Thymus (tissue), 11 donors: ENCODE data around the gene CDX2. TPM values are rescaled to one million over a fixed set of nuclear protein-coding genes. Genes with fewer than 3 reads are reported as not detected.

ENCODE experiments used
- DNase-seq, 9 donors: peaks; one replicate each; pipeline ENCODE4 v3.0.0-alpha.2; 2013; ENCODE audit warnings: low spot score in 9 of 9, low read depth in 6 of 9, missing footprints in 1 of 9
- H3K27ac ChIP-seq, 2 donors: one replicate each; pipeline ENCODE4 v1.5.1; 2013; ENCODE audit warnings: control low read depth in 1 of 2, low read depth in 1 of 2, low read length in 1 of 2, mild to moderate bottlenecking in 1 of 2, moderate library complexity in 1 of 2
- H3K27me3 ChIP-seq, 2 donors: one replicate each; pipeline ENCODE4 v1.5.1; 2013; ENCODE audit warnings: low read length in 1 of 2; ENCODE audit not compliant: control insufficient read depth in 2 of 2, insufficient read depth in 1 of 2
- H3K36me3 ChIP-seq, 2 donors: one replicate each; pipeline ENCODE4 v1.5.1; 2013; ENCODE audit warnings: low read length in 1 of 2, mild to moderate bottlenecking in 1 of 2, moderate library complexity in 1 of 2; ENCODE audit not compliant: control insufficient read depth in 2 of 2, insufficient read depth in 2 of 2
- H3K4me1 ChIP-seq, 2 donors: one replicate each; pipeline ENCODE4 v1.5.1; 2013; ENCODE audit warnings: low read length in 2 of 2; ENCODE audit not compliant: control insufficient read depth in 2 of 2, insufficient read depth in 2 of 2
- H3K4me3 ChIP-seq, 2 donors: one replicate each; pipeline ENCODE4 v1.5.1; 2013; ENCODE audit warnings: low read length in 2 of 2, control low read depth in 1 of 2, mild to moderate bottlenecking in 1 of 2
- H3K9me3 ChIP-seq, 2 donors: one replicate each; pipeline ENCODE4 v1.5.1; 2013; ENCODE audit warnings: low read length in 1 of 2, mild to moderate bottlenecking in 1 of 2; ENCODE audit not compliant: control insufficient read depth in 2 of 2, insufficient read depth in 1 of 2
- WGBS: extraction: QIAGEN DNeasy Blood & Tissue Kit; methylation state at CpG from one replicate; pipeline ENCODE4 v1.1.7; 2013; 5-methylcytosine and 5-hydroxymethylcytosine counted together
- polyA plus RNA-seq: library from polyadenylated mRNA; stranded (reverse); fragments of 200-250 nt; gene quantifications from one replicate; pipeline ENCODE4 v1.2.3, GENCODE V29; 2013
- total RNA-seq: library from RNA; stranded (reverse); fragments of 120-200 nt; gene quantifications from one replicate; pipeline ENCODE4 v1.2.4, GENCODE V29; 2013
- donor health status: healthy.

CDX2 gene
- total and polyA plus RNA-seq, 2 donors, result 0.09 to 0.64 TPM

GRCh38 chr13:27915301-27916207 is 53.6 kb downstream of the CDX2 start:
- Histone ChIP-seq H3K27ac (no peak overlapping the region), H3K4me3 (no peak overlapping the region), H3K36me3 (no peaks in the 10 kb centered on the region), H3K4me1 (peaks cover 0 to 1% of the 10 kb centered on the region in 2 donors), H3K9me3 (no peaks in the 10 kb centered on the region), H3K27me3 (peaks cover 50 to 75% of the 10 kb centered on the region in 2 donors)
- 46% methylated on average over 10 of the region's 10 CpGs for WGBS
- no peak for DNase-seq

- Histone ChIP-seq H3K36me3 (no peaks in the 10 kb centered on the region), H3K27ac (no peak overlapping the region), H3K9me3 (no peaks in the 10 kb centered on the region), H3K4me1 (no peaks in the 10 kb centered on the region), H3K27me3 (peaks cover 26 to 58% of the 10 kb centered on the region in 2 donors), H3K4me3 (no peak overlapping the region)
- WGBS, result 81% methylated on average over 1 of the region's 1 CpG
- no peak for DNase-seq
Observed at GRCh38 chr13:27913160-27913559, 56.0 kb downstream of the CDX2 start.

- Histone ChIP-seq H3K4me3 (no peak overlapping the region), H3K36me3 (no peaks in the 10 kb centered on the region), H3K27me3 (peaks cover 12 to 52% of the 10 kb centered on the region in 2 donors), H3K4me1 (no peaks in the 10 kb centered on the region), H3K27ac (no peak overlapping the region), H3K9me3 (no peaks in the 10 kb centered on the region)
- WGBS, result 60% methylated on average over 2 of the region's 2 CpGs
- DNase-seq, result no peak
Observed at GRCh38 chr13:27911521-27911920, 57.6 kb downstream of the CDX2 start.

Other genes starting within 250 kb of the CDX2 start
- 0.19 TPM for gene GSX1, start 176.8 kb downstream of the CDX2 start, total RNA-seq
- 0.37 TPM for gene GSX1, start 176.8 kb downstream of the CDX2 start, polyA plus RNA-seq
- not detected for gene PDX1, start 49.3 kb downstream of the CDX2 start, total RNA-seq
- 0.05 TPM for gene PDX1, start 49.3 kb downstream of the CDX2 start, polyA plus RNA-seq
- gene URAD, start 19.4 kb upstream of the CDX2 start, total RNA-seq, result 0.38 TPM
- gene URAD, start 19.4 kb upstream of the CDX2 start, polyA plus RNA-seq, result 0.39 TPM
- gene FLT3, start 131.3 kb upstream of the CDX2 start, total RNA-seq, result 11.6 TPM
- 8.3 TPM for gene FLT3, start 131.3 kb upstream of the CDX2 start, polyA plus RNA-seq
- gene PAN3, start 169.2 kb upstream of the CDX2 start, total RNA-seq, result 22.1 TPM
- 46.1 TPM for gene PAN3, start 169.2 kb upstream of the CDX2 start, polyA plus RNA-seq